Measurements from ENCODE around the gene ATXN2L. TPM values are rescaled to one million over a fixed set of nuclear protein-coding genes. Genes with fewer than 3 reads are reported as not detected.

The ATXN2L gene
- total RNA-seq, 1 experiment from 2014 or later: 309 TPM

DNA sequence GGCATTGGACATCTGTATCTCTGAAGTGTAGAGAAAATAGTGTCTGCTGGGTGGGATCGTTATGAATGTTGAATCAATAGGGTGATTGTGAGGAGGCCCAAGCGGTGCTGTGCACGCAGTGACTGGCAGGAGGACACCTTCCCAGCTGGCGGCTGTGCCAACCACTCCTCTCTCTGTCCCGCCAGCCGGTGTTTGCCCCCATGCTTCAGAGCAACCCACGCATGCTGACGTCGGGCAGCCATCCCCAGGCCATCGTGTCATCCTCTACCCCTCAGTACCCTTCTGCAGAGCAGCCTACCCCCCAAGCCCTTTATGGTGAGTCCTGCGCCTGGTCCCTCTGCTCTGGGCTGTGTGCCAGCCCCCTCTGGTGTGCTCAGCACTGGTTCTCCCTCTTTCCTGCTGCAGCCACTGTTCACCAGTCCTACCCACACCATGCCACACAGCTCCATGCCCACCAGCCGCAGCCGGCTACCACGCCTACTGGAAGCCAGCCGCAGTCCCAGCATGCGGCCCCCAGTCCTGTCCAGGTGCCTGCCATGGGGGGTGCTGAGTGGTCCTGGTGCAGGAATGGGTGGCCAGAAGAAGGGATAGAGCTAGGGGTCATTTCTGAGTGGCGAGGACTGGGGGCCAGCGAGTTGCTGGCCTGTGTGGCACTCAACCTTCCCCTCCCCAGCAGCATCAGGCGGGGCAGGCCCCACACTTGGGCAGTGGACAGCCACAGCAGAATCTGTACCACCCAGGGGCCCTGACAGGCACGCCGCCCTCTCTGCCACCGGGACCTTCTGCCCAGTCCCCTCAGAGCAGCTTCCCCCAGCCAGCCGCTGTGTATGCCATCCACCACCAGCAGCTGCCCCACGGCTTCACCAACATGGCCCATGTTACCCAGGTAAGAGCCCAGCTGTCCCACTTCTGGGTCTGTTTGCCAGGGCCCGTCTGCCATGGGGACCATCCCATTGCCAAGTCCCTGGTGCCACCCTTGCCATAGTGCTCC lies 12.4 kb downstream of the ATXN2L start:
- Histone ChIP-seq H3K9me3 (ENCODE audit: control insufficient read depth, low read depth, low read length) (no peaks in the 10 kb centered on the region), H2BK20ac (ENCODE audit: low read depth, low read length, poor library complexity, severe bottlenecking) (no peak overlapping the region), H3K4ac (ENCODE audit: low read depth, low read length) (no peak overlapping the region), H4K91ac (ENCODE audit: insufficient read length, low read depth, low read length) (no peak overlapping the region), H2BK5ac (ENCODE audit: insufficient read length, low read length) (no peak overlapping the region), H3K18ac (ENCODE audit: insufficient read length, low read depth, low read length) (no peak overlapping the region), H3T11ph (ENCODE audit: low read length) (no peak overlapping the region), H2BK12ac (ENCODE audit: insufficient read length, low read depth, low read length) (no peak overlapping the region), H3K79me1 (ENCODE audit: insufficient read depth, low read depth, low read length, poor library complexity, severe bottlenecking) (no peaks in the 10 kb centered on the region), H3K14ac (ENCODE audit: insufficient read depth, low read length) (no peak overlapping the region), H2BK120ac (ENCODE audit: low read depth, low read length, poor library complexity, severe bottlenecking) (no peak overlapping the region), H3K27ac (ENCODE audit: insufficient read length, low read depth, low read length) (no peak overlapping the region), H3K23ac (ENCODE audit: insufficient read length, low read depth, low read length) (no peak overlapping the region), H3K9ac (ENCODE audit: extremely low read depth, insufficient read length, low read length) (no peak overlapping the region), H3K79me2 (ENCODE audit: insufficient read depth, low read length) (no peaks in the 10 kb centered on the region), H3K27me3 (ENCODE audit: insufficient read depth, low read length) (no peaks in the 10 kb centered on the region), H4K5ac (ENCODE audit: insufficient read length, low read depth, low read length) (no peak overlapping the region), H2AFZ (ENCODE audit: low read length) (no peak overlapping the region), H4K20me1 (ENCODE audit: control insufficient read depth, insufficient read depth, insufficient read length) (no peaks in the 10 kb centered on the region), H3K4me1 (ENCODE audit: insufficient read depth, low read length) (no peaks in the 10 kb centered on the region), H3K23me2 (ENCODE audit: insufficient read length, low read depth, low read length, poor library complexity, severe bottlenecking) (no peaks in the 10 kb centered on the region), H4K8ac (replicated peaks; ENCODE audit: insufficient read length, low read depth, low read length) (no peak overlapping the region), H3K4me2 (ENCODE audit: insufficient read depth, insufficient read length, low read length) (no peak overlapping the region), H2AK5ac (ENCODE audit: insufficient read length, low read length) (no peak overlapping the region), H3K56ac (ENCODE audit: insufficient read length, low read depth, low read length) (no peak overlapping the region), H2BK15ac (ENCODE audit: low read depth, low read length) (no peak overlapping the region)
- no CpG with 5 or more reads among the region's 25 CpGs for WGBS (ENCODE audit: extremely low coverage, insufficient read length, low lambda C conversion rate)
- no peak overlapping the region for H3K4me3 Mint-ChIP-seq
- H3K9me3 Mint-ChIP-seq: no peaks in the 10 kb centered on the region
- TF ChIP-seq, protein P1, sequence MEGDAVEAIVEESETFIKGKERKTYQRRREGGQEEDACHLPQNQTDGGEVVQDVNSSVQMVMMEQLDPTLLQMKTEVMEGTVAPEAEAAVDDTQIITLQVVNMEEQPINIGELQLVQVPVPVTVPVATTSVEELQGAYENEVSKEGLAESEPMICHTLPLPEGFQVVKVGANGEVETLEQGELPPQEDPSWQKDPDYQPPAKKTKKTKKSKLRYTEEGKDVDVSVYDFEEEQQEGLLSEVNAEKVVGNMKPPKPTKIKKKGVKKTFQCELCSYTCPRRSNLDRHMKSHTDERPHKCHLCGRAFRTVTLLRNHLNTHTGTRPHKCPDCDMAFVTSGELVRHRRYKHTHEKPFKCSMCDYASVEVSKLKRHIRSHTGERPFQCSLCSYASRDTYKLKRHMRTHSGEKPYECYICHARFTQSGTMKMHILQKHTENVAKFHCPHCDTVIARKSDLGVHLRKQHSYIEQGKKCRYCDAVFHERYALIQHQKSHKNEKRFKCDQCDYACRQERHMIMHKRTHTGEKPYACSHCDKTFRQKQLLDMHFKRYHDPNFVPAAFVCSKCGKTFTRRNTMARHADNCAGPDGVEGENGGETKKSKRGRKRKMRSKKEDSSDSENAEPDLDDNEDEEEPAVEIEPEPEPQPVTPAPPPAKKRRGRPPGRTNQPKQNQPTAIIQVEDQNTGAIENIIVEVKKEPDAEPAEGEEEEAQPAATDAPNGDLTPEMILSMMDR (conservative IDR thresholded peaks at IDR 0.05): no peak
- DNase-seq: no peak
- peaks cover 49 to 87% (median 84%) of the 10 kb centered on the region in 3 experiments for H3K36me3 Mint-ChIP-seq (ENCODE audit: insufficient read depth in 1 of 3, low read depth in 3 of 3)
- H3K4me1 Mint-ChIP-seq: no peaks in the 10 kb centered on the region
- no peaks in the 10 kb centered on the region; the same call in 1 of the 2 replicates for H3K27me3 Mint-ChIP-seq (ENCODE audit: low read depth)
- no peak overlapping the region for H3K27ac Mint-ChIP-seq

Data from H9 (cell line).